Measurements from ENCODE around the gene HIRA.

The HIRA gene

DNA sequence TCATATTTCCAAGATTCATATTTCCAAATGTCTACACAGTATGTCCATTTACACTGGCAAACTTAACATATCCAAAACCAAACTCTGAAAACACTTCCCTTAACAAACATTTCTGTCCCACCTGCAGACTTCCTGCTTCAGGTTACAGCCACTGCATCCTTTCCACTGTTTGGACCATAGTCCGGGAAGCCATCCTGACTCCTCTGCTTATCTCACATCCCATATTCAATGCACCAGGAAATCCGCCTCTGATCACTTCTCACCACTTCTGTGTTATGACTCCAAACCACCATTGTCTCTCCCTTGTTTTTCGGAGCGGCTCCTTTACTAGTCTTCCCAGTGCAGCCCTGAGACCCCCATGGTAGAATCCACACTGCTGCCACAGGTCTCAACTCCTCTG lies 30.1 kb downstream of the HIRA start:
- Histone ChIP-seq H3F3A (ENCODE audit: insufficient read depth) (no peaks in the 10 kb centered on the region), H3K36me3 (ENCODE audit: low read length) (no peaks in the 10 kb centered on the region), H3K4me3 (ENCODE audit: insufficient read depth, low read length, poor library complexity, severe bottlenecking) (no peak overlapping the region), H3K4me2 (ENCODE audit: low read depth, low read length, poor library complexity, severe bottlenecking) (no peak overlapping the region), H3K9me2 (replicated peaks; ENCODE audit: insufficient read depth, low read length) (no peaks in the 10 kb centered on the region), H3K9me3 (ENCODE audit: insufficient read depth, low read length) (no peaks in the 10 kb centered on the region), H3K27me3 (ENCODE audit: low read length) (no peaks in the 10 kb centered on the region), H3K9ac (ENCODE audit: low read length) (no peak overlapping the region), H2AFZ (ENCODE audit: low read depth, low read length, severe bottlenecking) (no peak overlapping the region), H3K27ac (ENCODE audit: low read depth, low read length) (no peak overlapping the region), H3K79me2 (ENCODE audit: insufficient read depth, low read length) (no peaks in the 10 kb centered on the region), H4K20me1 (ENCODE audit: low read depth, low read length) (no peaks in the 10 kb centered on the region)
- TF ChIP-seq EZH2phosphoT487 (conservative IDR thresholded peaks at IDR 0.05; ENCODE audit: low read length) = no peak
- TF ChIP-seq, protein P1, sequence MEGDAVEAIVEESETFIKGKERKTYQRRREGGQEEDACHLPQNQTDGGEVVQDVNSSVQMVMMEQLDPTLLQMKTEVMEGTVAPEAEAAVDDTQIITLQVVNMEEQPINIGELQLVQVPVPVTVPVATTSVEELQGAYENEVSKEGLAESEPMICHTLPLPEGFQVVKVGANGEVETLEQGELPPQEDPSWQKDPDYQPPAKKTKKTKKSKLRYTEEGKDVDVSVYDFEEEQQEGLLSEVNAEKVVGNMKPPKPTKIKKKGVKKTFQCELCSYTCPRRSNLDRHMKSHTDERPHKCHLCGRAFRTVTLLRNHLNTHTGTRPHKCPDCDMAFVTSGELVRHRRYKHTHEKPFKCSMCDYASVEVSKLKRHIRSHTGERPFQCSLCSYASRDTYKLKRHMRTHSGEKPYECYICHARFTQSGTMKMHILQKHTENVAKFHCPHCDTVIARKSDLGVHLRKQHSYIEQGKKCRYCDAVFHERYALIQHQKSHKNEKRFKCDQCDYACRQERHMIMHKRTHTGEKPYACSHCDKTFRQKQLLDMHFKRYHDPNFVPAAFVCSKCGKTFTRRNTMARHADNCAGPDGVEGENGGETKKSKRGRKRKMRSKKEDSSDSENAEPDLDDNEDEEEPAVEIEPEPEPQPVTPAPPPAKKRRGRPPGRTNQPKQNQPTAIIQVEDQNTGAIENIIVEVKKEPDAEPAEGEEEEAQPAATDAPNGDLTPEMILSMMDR (IDR thresholded peaks at IDR 0.05; ENCODE audit: insufficient read depth, low read length, poor library complexity, severe bottlenecking) = no peak

DNA sequence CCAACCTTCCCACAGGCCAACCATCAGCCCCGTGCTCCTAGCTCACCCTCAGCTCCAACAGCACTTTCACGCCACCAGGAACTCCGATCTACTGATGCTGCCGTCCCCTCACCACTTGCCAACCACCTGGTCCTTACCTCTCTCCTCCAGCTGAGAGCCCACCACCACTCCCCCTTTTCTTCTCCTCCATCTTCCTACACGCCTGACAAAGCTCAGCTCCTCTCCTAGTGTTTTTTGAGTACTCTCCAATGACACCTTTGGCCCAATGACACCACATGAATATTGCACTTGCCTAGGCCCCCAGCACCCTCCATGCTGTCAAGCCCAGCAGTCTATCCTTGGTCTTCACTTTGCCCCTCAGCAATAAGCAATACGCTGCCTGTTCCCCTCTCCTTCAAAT lies 30.7 kb downstream of the HIRA start:
- no peak overlapping the region for H3K4me3 ChIP-seq (ENCODE audit: insufficient read depth, low read length, poor library complexity, severe bottlenecking)
- no peaks in the 10 kb centered on the region for H3K9me2 ChIP-seq (replicated peaks; ENCODE audit: insufficient read depth, low read length)
- no peaks in the 10 kb centered on the region for H3K36me3 ChIP-seq (ENCODE audit: low read length)
- no peak overlapping the region for H3K9ac ChIP-seq (ENCODE audit: low read length)
- no peaks in the 10 kb centered on the region for H3K79me2 ChIP-seq (ENCODE audit: insufficient read depth, low read length)
- H3K9me3 ChIP-seq (ENCODE audit: insufficient read depth, low read length) = no peaks in the 10 kb centered on the region
- no peaks in the 10 kb centered on the region for H3K27me3 ChIP-seq (ENCODE audit: low read length)
- TF ChIP-seq, protein P1 (IDR thresholded peaks at IDR 0.05; ENCODE audit: insufficient read depth, low read length, poor library complexity, severe bottlenecking) = no peak
- no peak for TF ChIP-seq EZH2phosphoT487 (conservative IDR thresholded peaks at IDR 0.05; ENCODE audit: low read length)
- no peaks in the 10 kb centered on the region for H4K20me1 ChIP-seq (ENCODE audit: low read depth, low read length)
- no peaks in the 10 kb centered on the region for H3F3A ChIP-seq (ENCODE audit: insufficient read depth)
- H3K27ac ChIP-seq (ENCODE audit: low read depth, low read length) = no peak overlapping the region
- H3K4me2 ChIP-seq (ENCODE audit: low read depth, low read length, poor library complexity, severe bottlenecking) = no peak overlapping the region
- H2AFZ ChIP-seq (ENCODE audit: low read depth, low read length, severe bottlenecking) = no peak overlapping the region

DNA sequence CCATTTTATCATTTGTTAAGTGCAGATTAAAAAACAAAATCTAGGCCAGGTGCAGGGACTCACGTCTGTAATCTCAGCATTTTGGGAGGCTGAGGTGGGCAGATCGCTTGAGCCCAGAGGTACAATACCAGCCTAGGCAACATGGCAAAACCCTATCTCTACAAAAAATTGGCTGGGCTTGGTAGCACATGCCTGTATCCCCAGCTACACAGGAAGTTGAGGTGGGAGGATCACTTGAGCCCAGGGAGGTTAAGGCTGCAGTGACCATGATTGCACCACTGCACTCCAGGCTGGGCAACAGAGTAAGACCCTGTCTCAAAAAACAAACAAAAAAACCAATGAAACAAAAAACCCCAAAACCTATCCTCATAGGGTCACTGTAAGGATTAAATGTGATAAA lies 32.9 kb downstream of the HIRA start:
- Histone ChIP-seq H3F3A (ENCODE audit: insufficient read depth) (no peaks in the 10 kb centered on the region), H4K20me1 (ENCODE audit: low read depth, low read length) (no peaks in the 10 kb centered on the region), H3K9me2 (replicated peaks; ENCODE audit: insufficient read depth, low read length) (no peaks in the 10 kb centered on the region), H3K9ac (ENCODE audit: low read length) (no peak overlapping the region), H3K36me3 (ENCODE audit: low read length) (no peaks in the 10 kb centered on the region), H3K9me3 (ENCODE audit: insufficient read depth, low read length) (no peaks in the 10 kb centered on the region), H3K27ac (ENCODE audit: low read depth, low read length) (no peak overlapping the region), H2AFZ (ENCODE audit: low read depth, low read length, severe bottlenecking) (no peak overlapping the region), H3K4me3 (ENCODE audit: insufficient read depth, low read length, poor library complexity, severe bottlenecking) (no peak overlapping the region), H3K79me2 (ENCODE audit: insufficient read depth, low read length) (no peaks in the 10 kb centered on the region), H3K4me2 (ENCODE audit: low read depth, low read length, poor library complexity, severe bottlenecking) (no peak overlapping the region), H3K27me3 (ENCODE audit: low read length) (no peaks in the 10 kb centered on the region)
- TF ChIP-seq, protein P1 (IDR thresholded peaks at IDR 0.05; ENCODE audit: insufficient read depth, low read length, poor library complexity, severe bottlenecking) = no peak
- no peak for TF ChIP-seq EZH2phosphoT487 (conservative IDR thresholded peaks at IDR 0.05; ENCODE audit: low read length)
